HG03097 (cell line): ENCODE data around the gene RASGRF2.
"Not testable (repeated sequence)": the region's sequence is repeated elsewhere in the genome, so short reads cannot be mapped to it uniquely, and the experiment has no call there.

Experiments
- ATAC-seq: cut with Tn5 transposase; IDR thresholded peaks from one replicate; pipeline ENCODE4 v1.9.1; 2021; ENCODE audit not compliant: unreplicated experiment, low FRiP score

RASGRF2 gene

GRCh38 chr5:81068635-81069034, 108.5 kb downstream of the RASGRF2 start:
- ATAC-seq = no peak

GRCh38 chr5:81069990-81070389, 109.8 kb downstream of the RASGRF2 start:
- no peak for ATAC-seq

DNA sequence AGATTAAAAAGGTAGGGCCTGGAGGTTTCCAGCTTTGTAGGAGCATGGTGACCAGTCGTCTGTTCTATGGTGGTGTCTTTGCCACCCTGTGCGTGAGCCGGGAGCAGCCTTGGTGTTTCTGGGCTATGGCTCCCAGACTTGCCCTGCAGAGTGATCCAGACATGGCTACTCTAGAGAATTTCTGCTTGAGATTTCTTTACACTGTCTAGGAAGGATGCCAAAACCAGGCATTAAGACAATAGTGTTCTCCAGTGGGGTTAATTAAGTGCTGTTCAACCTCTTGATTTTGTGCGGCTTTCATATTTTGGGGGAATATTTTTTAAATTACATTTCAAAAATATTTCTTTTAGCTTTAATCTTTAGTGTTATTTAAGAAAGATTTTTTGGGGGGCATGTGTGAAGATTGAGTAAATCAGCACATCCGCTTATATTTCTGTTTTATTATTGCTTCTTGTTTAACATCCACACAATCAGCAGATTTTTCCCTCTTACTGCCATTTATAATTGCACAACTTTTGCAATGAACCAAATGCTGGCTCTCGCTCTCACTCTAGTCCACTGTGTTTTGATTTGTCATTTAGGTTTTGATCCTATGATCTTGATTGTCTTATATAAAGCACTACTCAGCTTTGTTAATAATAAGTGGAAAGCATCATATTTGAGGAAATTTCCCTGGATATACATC, 110.5 kb downstream of the RASGRF2 start:
- no peak for ATAC-seq

GRCh38 chr5:81075041-81075440, 114.9 kb downstream of the RASGRF2 start:
- no peak for ATAC-seq

DNA sequence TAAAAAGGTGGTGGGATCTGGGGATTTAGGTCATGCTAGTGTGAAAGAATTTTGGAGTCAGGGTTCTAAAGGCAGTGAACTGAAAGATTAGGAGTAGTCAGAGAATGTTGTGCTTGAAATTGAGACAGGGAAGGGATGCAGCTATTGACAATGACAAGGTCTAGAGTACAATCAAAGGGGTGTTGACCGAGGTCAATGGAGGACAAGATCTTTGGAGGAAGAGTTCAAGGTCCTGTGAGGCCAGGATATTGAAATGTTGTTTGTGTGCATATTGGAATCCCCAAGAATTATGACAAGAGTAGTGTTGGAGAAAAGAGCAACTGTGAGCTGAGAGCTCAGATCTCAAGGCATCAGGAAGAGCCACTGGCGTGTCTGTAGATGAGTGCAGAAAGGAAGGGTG, 116.9 kb downstream of the RASGRF2 start:
- ATAC-seq = no peak

- no peak for ATAC-seq
Observed at GRCh38 chr5:81078930-81079329, 118.8 kb downstream of the RASGRF2 start.

GRCh38 chr5:81080809-81081460, 120.8 kb downstream of the RASGRF2 start:
- no peak for ATAC-seq

- ATAC-seq = no peak
Observed at GRCh38 chr5:81081461-81081835, 121.3 kb downstream of the RASGRF2 start.

GRCh38 chr5:81086881-81087281, 126.7 kb downstream of the RASGRF2 start:
- no peak for ATAC-seq

DNA sequence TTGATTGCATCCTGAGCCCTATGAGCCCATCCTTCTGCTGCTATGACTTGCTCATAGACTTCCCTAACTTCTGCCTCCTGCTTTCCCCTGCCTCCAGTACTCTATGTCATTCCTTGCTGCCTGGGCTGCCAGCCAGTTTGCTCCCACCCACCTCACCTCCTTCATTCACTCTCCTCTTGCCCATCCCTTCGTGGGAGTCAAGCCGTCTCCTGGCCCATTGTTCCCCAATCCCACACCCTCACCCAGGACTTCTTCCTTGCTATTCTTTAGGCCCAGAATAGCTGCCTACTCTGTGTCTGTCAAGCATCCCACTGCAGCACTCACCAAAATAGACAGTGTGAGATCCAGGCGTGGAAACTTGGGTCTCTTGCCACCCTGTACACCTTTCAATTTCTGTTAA, 131.0 kb downstream of the RASGRF2 start:
- ATAC-seq = no peak

DNA sequence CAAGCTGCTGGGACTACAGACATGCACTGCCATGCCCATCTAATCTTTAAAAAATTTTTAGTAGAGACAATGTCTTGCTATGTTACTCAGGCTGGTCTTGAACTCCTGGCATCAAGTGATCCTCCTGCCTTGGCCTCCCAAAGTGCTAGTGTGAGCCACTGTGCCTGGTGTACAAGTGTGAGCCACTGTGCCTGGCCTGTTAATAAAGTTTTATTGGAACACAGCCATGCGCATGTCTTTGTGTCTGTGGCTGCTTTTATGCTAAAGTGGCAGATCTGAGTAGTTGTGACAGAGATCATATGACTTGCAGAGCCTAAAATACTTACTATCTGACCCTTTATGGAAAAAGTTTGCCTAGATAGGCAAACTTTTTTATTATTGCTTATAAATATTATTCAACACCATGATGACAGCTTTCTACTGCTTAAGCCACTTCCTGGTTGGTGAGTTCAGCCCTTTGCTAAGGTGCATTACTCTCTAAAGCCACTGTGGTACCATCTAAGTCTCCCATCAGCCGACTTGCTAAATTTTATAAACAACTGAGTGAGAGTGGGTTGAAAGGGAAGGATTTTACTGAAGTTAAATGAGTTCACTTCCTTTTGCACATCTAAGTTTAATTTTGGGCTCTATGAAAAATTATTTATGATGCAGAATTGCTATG, 133.5 kb downstream of the RASGRF2 start:
- no peak for ATAC-seq

GRCh38 chr5:81095835-81096234, 135.7 kb downstream of the RASGRF2 start:
- ATAC-seq = no peak

GRCh38 chr5:81097713-81098112, 137.6 kb downstream of the RASGRF2 start:
- no peak for ATAC-seq

DNA sequence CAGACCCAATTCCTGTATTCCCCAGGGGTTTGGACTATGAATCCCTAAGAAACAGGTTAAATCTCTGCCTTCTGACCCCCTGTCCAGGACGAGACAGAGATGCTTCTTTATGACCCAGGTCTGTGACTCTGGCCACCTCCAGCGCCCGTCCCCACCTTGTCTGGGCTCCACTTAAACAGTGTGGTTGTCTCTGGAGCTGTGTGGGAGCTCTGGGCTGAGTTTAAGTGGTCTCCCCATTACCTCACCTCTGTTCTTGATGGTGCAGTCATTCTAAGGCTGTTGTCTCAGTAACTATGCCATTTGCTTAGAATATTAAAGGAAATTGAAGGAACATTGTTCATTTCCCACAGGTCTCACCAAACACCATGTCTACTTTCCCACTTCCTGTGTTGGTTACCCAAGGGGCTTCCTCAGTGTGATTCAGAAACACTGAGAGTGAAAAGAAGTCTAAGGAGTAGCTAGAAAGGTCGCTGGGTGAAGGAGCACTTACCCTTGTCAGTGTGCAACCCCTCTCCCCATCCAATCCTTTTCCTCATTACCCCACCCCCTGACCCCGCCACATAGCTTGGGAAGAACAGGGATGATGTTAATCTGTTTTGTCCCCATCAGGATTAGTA, 145.2 kb downstream of the RASGRF2 start:
- no peak for ATAC-seq

DNA sequence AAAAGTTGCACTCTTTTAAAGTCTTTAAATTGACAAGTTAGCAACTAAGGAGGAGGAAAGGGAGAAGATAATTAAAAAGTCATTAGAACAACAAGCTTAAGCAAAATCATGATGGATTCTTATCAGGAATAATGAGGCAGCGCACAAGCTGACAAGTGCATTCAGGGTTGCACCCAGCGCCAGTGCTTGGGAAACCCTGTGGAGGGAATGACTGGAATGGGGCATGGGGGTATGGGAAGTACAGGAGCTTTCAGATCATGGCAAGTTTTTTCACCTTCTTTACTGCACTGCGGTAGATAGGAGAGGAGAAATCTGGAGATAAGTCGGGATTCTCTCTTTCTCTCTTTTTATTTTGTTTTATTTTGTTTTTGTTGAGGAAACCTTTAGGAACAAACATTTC, 155.1 kb downstream of the RASGRF2 start:
- ATAC-seq = no peak

- ATAC-seq = no peak
Observed at GRCh38 chr5:81117566-81117965, 157.4 kb downstream of the RASGRF2 start.

- ATAC-seq = no peak
Observed at GRCh38 chr5:81121273-81121672, 161.1 kb downstream of the RASGRF2 start.

- ATAC-seq = no peak
Observed at GRCh38 chr5:81121836-81122630, 161.9 kb downstream of the RASGRF2 start.

- ATAC-seq = not testable (repeated sequence)
Observed at GRCh38 chr5:81124689-81125088, 164.5 kb downstream of the RASGRF2 start.

DNA sequence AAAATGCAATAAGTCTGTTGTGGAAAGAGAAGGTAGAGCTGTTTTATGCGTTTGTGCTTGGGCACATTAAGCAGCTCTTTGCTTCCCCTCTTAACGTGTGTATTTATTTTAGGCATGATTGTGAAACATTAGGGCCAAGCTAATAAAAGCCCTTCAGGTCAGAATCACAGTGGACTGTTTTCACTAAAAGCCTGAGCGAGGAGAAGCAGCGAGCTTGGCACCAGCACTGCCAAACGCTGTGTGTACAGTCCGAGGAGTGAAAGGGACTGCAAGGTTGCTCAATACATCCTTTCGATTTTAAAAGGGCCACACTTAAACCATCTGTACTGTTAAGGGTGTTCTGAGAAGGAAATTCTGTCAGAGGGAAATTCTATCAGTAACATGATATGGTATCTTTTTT, 165.8 kb downstream of the RASGRF2 start:
- ATAC-seq = no peak

GRCh38 chr5:81128416-81128815, 168.3 kb downstream of the RASGRF2 start:
- no peak for ATAC-seq
